GM11168 (cell line): ENCODE data around the gene CCDC80.

Experiments
- in situ Hi-C: fragments of 300-500 bp; cut with MboI; formaldehyde crosslinking; loops from one replicate; pipeline ENCODE4 v1.12.0; 2022; ENCODE audit warnings: low sequenced_read_pairs; ENCODE audit not compliant: unreplicated experiment

The CCDC80 gene

DNA sequence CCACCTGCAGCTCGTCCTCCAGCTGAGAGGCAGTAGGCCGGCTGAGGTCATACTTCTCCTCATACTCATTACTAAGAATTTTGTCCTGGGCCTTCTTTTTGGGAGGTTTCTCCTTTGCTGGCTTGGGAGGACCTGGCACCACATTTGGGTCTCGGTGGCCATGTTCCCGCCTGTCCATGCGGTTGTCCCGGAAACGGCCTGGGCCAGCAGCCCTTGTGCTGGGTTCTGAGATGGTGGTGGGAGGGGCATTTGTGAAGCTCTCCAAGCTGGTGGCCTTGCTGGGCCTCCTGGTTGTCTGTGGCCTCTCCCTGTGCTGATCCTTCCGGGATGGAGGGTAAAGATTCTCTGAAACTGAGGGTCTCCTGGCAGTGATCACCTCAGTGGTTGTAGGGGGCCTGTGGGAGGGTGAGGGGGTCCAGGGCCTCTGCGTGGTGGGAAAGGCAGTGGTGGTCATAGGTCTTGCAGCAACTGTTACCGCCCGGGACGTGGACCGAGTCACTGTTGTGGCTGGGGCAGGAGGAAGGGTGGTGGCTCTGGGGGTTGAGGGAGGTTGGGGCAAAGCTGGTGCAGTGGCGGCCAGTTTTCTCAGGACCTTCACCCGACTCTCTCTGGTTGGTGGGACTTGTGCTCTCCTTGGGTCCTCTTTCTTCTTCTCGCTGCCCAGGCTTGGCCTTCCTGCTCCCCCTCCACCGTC, 2.5 kb downstream of the CCDC80 start:
- in situ Hi-C loops, result no loop called here

DNA sequence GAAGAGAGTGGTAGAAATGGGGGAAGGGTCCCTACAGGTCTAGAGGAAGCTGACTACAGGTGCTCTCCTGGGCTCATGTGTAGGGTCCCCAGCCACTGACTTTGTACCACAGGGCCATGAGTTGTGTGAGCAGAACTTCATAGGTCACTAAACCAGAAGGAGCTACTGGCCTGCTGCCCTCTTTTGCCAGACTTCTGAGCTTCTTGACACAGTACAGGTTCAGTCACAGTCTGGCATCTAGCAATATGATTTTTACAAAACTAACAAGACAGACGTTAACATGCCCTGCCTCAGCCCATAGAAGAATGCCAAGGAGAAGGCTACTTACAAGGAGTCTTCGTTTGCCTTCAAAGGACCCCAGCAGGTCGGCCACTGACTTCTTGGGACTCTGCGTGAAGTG, 3.2 kb downstream of the CCDC80 start:
- in situ Hi-C loops, result no loop called here

DNA sequence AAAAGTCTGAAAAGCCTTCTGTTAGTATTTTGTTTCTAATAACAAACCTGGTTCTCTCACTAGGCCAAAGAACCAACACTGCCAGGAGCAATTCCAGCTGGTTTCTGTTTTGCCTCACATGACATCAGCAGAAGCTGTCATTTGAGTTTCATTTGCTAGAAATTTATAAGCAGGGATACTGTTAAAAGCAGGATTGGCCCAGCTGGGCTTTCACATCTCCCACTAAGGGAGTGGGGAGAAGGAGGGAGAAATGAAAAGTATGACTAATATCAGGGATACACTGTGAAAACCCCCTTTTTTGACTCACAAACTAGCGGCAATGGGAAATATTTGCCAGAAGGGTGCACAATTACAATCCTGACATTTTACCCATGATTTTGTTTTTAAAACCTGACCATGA, 5.3 kb downstream of the CCDC80 start:
- in situ Hi-C loops, result no loop called here

DNA sequence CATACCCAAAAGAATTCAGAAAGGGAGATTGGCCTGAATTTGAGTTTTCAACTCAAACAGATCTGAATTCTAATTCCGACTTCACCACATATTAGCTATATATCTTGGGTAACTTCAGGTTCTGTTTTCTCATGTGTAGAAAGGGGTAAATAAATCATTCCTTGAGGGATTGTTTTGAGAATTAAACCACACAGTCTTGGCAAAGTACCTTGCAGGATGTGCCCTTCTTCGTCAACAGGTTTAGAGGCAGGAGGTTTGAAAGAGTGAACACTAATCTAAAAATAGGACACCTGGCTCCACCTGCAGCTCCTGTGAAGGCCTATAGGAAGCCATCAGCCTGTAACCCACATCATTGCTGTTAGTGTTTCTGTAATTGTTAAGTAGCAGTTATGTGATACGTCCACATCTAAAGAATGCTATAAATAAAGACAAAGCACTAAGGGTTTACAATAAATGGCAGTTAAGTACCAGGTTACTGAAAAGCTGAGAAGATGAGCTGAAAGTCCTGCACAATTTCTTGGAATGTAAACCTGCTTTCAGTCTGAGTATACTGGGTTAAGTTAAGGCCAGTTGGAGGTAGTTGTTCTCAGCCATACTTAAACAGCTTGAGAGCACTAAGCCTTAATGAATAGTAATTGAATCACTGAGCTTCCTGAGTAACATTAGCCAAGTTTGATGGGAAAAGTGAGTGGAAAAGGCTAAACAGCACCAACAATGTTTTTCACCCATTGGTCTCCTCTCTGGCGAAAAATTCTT, 6.0 kb downstream of the CCDC80 start:
- in situ Hi-C loops, result no loop called here

DNA sequence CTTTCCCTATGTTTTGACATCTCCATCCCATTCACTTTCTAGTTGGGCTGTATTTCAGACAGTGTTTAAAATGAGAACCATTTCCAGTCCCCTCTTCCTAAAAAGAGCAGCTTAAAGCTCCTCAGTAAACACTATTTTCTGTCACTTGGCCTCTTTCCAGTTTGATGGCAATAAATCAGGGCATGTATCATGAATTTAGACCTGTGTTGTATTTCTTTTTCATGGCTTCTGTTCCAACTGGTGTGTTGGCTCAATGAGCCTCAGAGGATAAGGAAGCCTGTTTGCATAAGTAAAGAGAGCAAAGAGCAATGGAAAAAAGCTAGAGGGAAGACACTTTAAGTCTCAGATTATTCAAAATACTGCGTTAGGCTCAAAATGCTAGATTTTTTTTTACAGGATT, 7.2 kb downstream of the CCDC80 start:
- in situ Hi-C loops, result no loop called here

DNA sequence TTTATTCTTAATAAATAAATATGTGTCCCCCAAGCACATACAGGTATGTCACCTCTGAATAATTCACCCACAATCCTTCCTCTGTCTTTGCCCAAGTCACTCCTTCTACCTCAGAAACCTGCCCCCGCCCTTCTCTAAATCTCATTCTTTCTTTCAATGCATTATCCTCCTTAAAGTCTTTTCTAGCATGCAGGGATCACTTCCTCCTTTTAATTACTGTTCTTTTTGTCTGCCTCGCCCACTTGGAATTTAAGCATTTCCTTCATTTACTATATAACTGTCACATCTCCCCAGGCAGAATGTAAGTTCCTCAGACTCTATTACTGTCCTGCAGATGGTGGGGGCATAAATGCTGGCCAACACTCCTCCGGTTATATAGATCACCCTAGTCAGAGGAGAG, 7.8 kb downstream of the CCDC80 start:
- in situ Hi-C loops, result no loop called here

DNA sequence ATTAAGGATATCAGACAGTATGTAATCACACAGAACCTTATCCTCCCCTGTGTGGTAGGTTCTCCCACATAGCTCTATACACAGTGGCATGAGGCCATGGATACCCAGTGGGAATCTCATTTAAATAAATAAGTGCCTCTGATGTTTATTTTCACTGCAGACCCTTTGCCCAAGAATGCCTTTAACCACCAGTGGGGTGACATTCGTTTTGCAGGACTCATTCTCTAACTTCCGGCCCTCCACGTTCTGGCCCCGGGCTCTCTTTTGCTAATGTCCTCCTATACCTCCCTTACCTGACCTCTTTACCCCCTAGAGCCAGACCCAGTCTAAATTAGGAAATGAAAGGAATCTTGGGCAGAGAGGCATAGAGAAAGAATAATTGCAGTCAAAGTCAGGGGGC, 8.3 kb downstream of the CCDC80 start:
- in situ Hi-C loops, result no loop called here

DNA sequence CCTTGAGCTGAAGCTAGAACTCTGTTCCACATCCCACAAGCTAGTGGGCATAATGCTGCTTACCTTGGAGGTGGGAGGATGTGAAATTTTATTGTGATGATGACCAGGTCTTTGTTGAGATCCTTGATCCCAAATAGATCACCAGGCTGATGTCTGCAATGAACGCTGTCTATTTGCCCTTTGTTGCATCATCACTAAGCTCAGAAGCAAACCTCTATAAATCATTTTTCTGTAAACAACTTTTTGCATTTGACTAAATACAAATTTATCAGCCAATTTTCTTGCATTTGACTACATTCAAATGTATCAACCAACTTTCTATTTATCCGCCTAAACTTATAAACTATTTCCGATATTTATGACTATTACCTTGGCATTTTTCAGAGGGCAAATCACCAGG, 9.7 kb downstream of the CCDC80 start:
- in situ Hi-C loops, result no loop called here

- in situ Hi-C loops, result no loop called here
Measured at GRCh38 chr3:112629425-112629824, 11.5 kb downstream of the CCDC80 start.

DNA sequence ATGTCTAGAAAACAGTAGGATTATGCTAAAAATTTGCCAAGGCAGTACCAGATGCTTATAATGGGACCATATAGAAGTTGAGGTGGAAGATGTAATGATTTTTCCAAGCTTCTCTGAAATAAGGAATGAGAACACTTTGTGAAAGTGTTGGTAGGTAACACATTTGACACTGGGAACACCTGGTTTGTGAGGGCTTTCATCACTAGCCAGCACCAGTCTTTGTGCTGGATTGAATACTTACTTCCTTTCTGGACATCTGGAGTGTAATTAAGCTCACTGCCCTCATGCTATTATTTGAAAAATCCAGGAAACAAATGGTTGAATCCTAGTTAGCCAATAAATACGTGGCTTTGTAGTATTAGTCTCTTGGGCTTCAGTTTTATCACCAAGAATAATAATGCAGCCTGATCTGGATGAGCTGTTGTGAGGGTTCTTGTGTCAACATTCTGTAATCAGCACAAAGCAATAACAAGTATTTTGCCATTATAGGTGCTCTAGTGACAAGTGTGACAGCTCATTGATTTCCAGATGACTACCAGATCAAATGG, 12.9 kb downstream of the CCDC80 start:
- in situ Hi-C loops, result no loop called here

- in situ Hi-C loops, result no loop called here
Measured at GRCh38 chr3:112627419-112627818, 13.5 kb downstream of the CCDC80 start.

DNA sequence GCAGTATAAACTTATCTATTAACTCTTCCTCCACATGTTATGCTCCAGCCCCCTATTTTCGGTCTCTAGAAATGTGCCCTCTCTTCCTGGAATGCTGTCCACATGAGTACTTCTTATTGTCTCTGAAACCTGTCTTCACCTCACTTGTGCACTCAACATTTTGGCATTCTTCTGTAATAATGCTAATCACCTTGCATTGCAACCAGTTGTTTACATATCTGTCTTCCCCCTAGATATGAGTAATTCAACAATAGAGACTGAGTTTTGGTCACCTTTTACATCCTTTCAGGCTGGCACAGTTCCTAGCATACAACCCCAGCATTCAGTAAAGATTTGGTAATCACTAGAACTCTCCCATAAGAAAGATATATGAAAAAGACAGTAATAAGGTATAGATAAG, 17.2 kb downstream of the CCDC80 start:
- in situ Hi-C loops, result no loop called here

GRCh38 chr3:112623213-112623612, 17.7 kb downstream of the CCDC80 start:
- in situ Hi-C loops, result no loop called here

GRCh38 chr3:112619295-112619694, 21.6 kb downstream of the CCDC80 start:
- in situ Hi-C loops, result no loop called here

DNA sequence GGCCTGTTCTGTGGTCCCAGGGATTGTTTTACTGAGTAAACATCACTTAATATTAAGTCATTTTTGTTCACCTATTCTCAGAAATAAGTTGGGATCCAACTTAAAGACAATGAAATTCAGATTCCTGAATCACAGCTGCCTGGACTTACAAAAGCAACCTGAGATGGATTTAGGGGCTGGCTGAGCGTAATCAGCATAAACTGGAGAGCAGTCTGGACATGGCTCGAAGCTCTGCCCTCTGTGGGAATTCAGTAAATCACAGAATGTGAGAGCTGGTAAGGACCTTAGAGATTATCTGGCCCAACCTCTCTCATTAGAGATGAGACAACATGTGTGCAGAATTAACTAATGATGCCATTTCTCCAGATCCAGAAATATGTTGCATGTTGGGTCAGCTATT, 23.7 kb downstream of the CCDC80 start:
- in situ Hi-C loops, result no loop called here

- in situ Hi-C loops, result no loop called here
Measured at GRCh38 chr3:112615989-112616731, 24.8 kb downstream of the CCDC80 start.

DNA sequence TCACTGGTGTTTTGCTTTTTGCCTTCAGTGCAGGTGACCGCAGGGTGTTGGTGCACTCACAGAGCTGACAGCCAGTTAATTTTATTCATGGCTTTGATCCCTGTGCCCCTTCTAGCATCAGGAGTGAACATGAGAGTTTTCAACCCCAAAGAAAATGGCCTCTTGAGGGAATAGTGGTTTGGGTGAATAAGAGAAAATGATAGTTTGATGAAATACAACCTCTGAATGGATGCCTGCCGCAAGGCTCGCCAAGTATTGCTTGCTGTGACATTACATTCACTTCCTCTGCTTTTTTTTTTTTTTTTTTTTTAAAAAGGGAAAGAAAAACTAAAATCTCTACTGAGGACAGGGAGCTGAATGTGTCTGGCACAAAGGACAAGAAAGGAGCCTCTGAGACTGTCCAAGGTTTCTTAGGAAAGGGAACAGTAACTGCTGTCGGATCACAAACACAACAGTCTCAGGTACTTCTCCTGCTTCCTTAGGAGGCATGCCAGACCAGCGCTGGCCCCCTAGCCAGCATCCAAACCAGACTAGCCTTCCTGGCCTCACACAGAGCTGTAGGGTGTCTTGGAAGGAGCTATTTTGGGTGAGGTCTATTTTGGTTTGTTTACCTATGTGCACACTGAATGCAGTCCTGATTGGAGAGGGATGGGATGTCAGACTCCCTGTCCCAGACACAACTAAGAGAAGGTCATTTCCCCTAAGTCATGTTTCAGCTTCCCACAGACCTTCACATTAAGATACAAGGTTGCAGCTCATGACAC, 29.0 kb downstream of the CCDC80 start:
- in situ Hi-C loops, result no loop called here

- in situ Hi-C loops, result no loop called here
Measured at GRCh38 chr3:112610121-112610520, 30.8 kb downstream of the CCDC80 start.

- in situ Hi-C loops, result no loop called here
Measured at GRCh38 chr3:112607863-112608262, 33.1 kb downstream of the CCDC80 start.

DNA sequence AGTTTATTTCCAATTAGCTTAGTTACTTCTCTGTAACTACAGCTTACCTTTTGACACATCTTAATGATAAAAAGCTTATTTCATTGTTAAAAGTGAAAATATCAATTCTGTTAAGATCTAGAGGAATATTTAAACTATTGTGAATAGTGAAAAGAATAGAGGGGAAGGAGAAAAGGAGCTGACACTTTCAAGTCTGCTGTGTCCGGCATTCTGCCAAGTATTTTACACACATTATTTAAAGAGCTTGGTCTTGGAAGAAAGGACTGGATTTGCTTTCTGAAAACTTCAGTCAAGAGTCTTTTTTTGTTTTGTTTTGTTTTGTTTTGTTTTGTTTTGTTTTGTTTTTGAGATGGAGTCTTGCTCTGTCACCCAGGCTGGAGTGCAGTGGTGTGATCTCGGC, 34.8 kb downstream of the CCDC80 start:
- in situ Hi-C loops, result no loop called here
